OCI-LY3 (cell line): ENCODE measurements around the gene ITPR1.

Experiments used
- H2AFZ ChIP-seq: fragments of 200-600, 300-600 bp; shearing (Covaris generic); 2 replicates; pipeline ENCODE4 v1.6.0; 2014; ENCODE audit warnings: antibody characterized with exemption, low read depth, low read length
- H3K27ac ChIP-seq: fragments of 200-600, 300-600 bp; sonication (generic); 2 replicates; pipeline ENCODE4 v1.5.1; 2014; ENCODE audit warnings: mild to moderate bottlenecking, low read length, moderate library complexity, mixed read lengths
- H3K27me3 ChIP-seq: fragments of 200-600, 300-600 bp; sonication (generic); 2 replicates; pipeline ENCODE4 v1.6.1; 2014; ENCODE audit warnings: low read depth, low read length, mixed read lengths
- H3K36me3 ChIP-seq: fragments of 200-600, 300-600 bp; sonication (generic); replicated peaks from 2 replicates; pipeline ENCODE3; 2014; ENCODE audit warnings: low read depth, low read length, mixed read lengths
- H3K4me1 ChIP-seq: fragments of 300-600, 200-600 bp; sonication (generic); 2 replicates; pipeline ENCODE4 v1.6.1; 2014; ENCODE audit warnings: low read length, mixed read lengths
- H3K4me2 ChIP-seq: fragments of 200-600, 300-600 bp; sonication (generic); 2 replicates; pipeline ENCODE4 v1.6.1; 2014; ENCODE audit warnings: low read length, mixed read lengths
- H3K4me3 ChIP-seq: fragments of 300-600, 200-600 bp; sonication (generic); 2 replicates; pipeline ENCODE4 v1.5.1; 2014; ENCODE audit warnings: antibody characterized with exemption, mild to moderate bottlenecking, low read length, moderate library complexity
- H3K79me2 ChIP-seq: fragments of 300-600, 200-600 bp; shearing (Covaris generic); 2 replicates; pipeline ENCODE4 v1.6.1; 2014; ENCODE audit warnings: mild to moderate bottlenecking, low read length, mixed read lengths
- H3K9ac ChIP-seq: fragments of 300-600, 200-600 bp; shearing (Covaris generic); 2 replicates; pipeline ENCODE4 v1.6.0; 2014; ENCODE audit warnings: mild to moderate bottlenecking, low read length, moderate library complexity
- H3K9me3 ChIP-seq: fragments of 200-600, 300-600 bp; shearing (Covaris generic); 2 replicates; pipeline ENCODE4 v1.6.1; 2014; ENCODE audit warnings: low read length, mixed read lengths; ENCODE audit not compliant: insufficient read depth
- H4K20me1 ChIP-seq: fragments of 200-600, 300-600 bp; sonication (generic); 2 replicates; pipeline ENCODE4 v1.6.1; 2016; ENCODE audit warnings: low read length, mixed read lengths; ENCODE audit not compliant: insufficient read depth
- CTCF ChIP-seq: fragments of 200-600, 300-600 bp; sonication (generic); IDR thresholded peaks from 2 replicates; pipeline ENCODE4 v1.5.1; 2014; ENCODE audit warnings: antibody characterized with exemption, low read length, low read depth
- EZH2phosphoT487 ChIP-seq: fragments of 200-600 bp; shearing (Covaris generic); IDR thresholded peaks from 2 replicates; pipeline ENCODE4 v1.6.1; 2018; ENCODE audit warnings: antibody characterized with exemption, mixed run types, low read depth

ITPR1 gene

GRCh38 chr3:4680227-4680691, 187.1 kb downstream of the ITPR1 start:
- no peak overlapping the region for H3K4me2 ChIP-seq
- no peaks in the 10 kb centered on the region for H3K9me3 ChIP-seq
- H3K36me3 ChIP-seq = no peaks in the 10 kb centered on the region
- no peak overlapping the region for H2AFZ ChIP-seq
- no peaks in the 10 kb centered on the region for H3K4me1 ChIP-seq
- TF ChIP-seq CTCF (no peak), EZH2phosphoT487 (no peak)
- no peaks in the 10 kb centered on the region for H3K79me2 ChIP-seq
- H3K4me3 ChIP-seq = no peak overlapping the region
- H3K9ac ChIP-seq = no peak overlapping the region
- H3K27me3 ChIP-seq = no peaks in the 10 kb centered on the region
- H4K20me1 ChIP-seq = no peaks in the 10 kb centered on the region
- H3K27ac ChIP-seq = no peak overlapping the region

DNA sequence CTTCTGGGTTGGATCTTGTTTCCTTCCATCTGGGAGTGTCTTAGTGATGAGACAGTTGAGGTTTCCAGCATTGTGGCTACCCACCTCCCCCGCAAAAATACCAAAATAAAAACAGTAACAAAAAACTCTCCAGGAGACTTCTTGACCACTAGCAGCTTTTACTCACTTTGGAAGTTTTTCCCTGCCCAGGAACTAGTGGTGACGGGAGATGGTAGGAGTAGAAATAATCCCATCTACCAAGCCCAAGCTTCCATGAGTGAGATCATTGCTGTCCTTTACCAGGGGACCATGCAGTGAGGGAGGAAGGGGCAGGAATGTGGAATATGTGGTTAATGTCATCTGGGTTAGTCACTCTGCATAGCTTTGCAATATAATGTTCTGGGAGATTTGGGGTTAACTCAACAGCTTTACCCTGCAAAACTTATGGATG, 187.7 kb downstream of the ITPR1 start:
- Histone ChIP-seq H4K20me1 (no peaks in the 10 kb centered on the region), H3K27me3 (no peaks in the 10 kb centered on the region), H3K27ac (no peak overlapping the region), H3K4me2 (no peak overlapping the region), H3K4me1 (no peaks in the 10 kb centered on the region), H3K79me2 (no peaks in the 10 kb centered on the region), H3K9me3 (no peaks in the 10 kb centered on the region), H3K36me3 (no peaks in the 10 kb centered on the region), H3K4me3 (no peak overlapping the region), H3K9ac (no peak overlapping the region), H2AFZ (no peak overlapping the region)
- TF ChIP-seq EZH2phosphoT487 (no peak), CTCF (no peak)

DNA sequence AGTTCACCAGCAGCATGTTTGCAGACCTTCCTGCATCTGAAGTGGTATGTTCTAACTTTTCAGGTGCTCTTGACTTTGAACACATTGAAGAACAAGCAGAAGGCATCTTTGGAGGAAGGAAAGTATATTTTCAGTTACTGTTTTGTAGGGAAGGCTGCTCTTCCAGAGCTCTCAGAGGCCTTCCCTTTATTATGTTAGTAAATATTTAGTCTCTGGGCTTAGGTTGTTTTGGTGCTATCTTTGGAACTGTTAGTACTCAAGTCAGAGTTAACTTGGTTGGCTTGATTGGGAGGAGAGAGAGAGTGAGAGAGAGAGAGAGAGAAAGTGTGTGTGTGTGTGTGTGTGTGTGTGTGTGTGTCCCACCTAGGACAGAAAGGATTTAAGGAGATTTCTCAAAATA, 188.2 kb downstream of the ITPR1 start:
- no peaks in the 10 kb centered on the region for H3K79me2 ChIP-seq
- TF ChIP-seq EZH2phosphoT487 (no peak), CTCF (no peak)
- no peak overlapping the region for H3K4me3 ChIP-seq
- H3K9ac ChIP-seq = no peak overlapping the region
- no peak overlapping the region for H3K27ac ChIP-seq
- H4K20me1 ChIP-seq = no peaks in the 10 kb centered on the region
- H3K9me3 ChIP-seq = no peaks in the 10 kb centered on the region
- no peak overlapping the region for H2AFZ ChIP-seq
- H3K4me1 ChIP-seq = no peaks in the 10 kb centered on the region
- no peaks in the 10 kb centered on the region for H3K27me3 ChIP-seq
- H3K36me3 ChIP-seq = no peaks in the 10 kb centered on the region
- H3K4me2 ChIP-seq = no peak overlapping the region

GRCh38 chr3:4684117-4684516, 191.0 kb downstream of the ITPR1 start:
- Histone ChIP-seq H4K20me1 (no peaks in the 10 kb centered on the region), H3K27me3 (no peaks in the 10 kb centered on the region), H3K36me3 (no peaks in the 10 kb centered on the region), H3K4me3 (no peak overlapping the region), H3K27ac (no peak overlapping the region), H3K79me2 (no peaks in the 10 kb centered on the region), H3K4me2 (no peak overlapping the region), H3K9ac (no peak overlapping the region), H3K9me3 (no peaks in the 10 kb centered on the region), H2AFZ (no peak overlapping the region), H3K4me1 (no peaks in the 10 kb centered on the region)
- TF ChIP-seq CTCF = no peak
- TF ChIP-seq EZH2phosphoT487 = no peak
